ENCODE measurements around the gene MAP3K10. TPM values are rescaled to one million over a fixed set of nuclear protein-coding genes. Genes with fewer than 3 reads are reported as not detected.
A peak's percentile ranks its signal among the peaks of the same experiment; 100 is the strongest.
"Not testable (repeated sequence)": the region's sequence is repeated elsewhere in the genome, so short reads cannot be mapped to it uniquely, and the experiment has no call there.

Gene MAP3K10
- 10 to 100 TPM; 10.5 to 23.8 TPM for total RNA-seq

DNA sequence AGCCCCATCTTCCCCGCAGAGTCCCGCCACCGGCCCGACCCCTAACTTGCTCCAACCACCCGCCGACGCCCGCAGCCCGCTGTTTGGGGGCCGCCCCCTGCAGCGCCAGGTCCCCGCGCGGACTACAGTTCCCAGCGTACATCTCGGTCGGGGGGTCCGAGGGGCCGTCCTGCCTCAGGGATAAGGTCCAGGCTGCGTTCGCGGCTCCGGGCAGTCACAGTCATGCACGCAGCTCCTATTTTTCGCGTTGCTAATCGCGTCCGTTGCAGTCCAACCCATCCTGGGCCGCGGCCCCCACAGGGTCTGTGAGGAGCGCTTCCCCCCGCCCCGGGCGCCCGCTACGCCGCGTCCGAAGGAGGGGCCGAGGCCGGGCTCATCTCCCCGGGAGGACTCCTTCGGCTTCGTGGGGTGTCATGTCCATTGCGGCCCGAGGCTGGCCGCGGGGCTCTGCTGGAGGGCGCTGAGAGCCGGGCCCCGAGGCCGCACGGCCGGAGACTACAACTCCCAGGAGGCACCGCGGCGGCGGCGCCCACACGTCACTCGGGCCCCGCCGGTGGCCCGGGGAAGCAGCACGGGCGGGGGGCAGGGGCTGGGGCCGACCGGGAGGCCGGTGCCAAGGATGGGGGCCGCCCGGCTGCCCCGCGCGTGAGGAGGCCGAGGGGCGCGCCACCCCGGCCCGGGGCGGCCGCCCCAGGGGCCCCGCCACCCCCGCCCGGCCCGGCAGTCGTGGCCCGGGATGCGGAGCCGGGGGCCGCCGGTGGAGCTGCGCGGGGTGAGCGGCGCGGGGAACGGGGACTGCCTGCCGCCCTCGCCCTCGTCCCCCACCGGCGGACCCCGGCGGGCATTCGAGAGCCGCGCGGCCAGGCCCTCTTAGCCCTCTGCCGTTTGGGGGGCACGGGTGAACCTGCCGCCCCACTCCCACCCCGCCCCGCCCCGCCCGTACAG lies at the start of gene MAP3K10:
MAP3K10 (plus strand) TSS at position 536 of the 945 bp plus-strand sequence. CDS start 606 bp downstream, outside the sequence.
- no peaks in the 10 kb centered on the region for H3K36me3 ChIP-seq
- 1% methylated on average over 41 of the region's 116 CpGs for WGBS
- TF ChIP-seq POLR2A (IDR thresholded peaks at IDR 0.05) (peak; percentile 3), POLR2AphosphoS5 (IDR thresholded peaks at IDR 0.05) (peak; percentile 30)
- TF ChIP-seq, protein P1, sequence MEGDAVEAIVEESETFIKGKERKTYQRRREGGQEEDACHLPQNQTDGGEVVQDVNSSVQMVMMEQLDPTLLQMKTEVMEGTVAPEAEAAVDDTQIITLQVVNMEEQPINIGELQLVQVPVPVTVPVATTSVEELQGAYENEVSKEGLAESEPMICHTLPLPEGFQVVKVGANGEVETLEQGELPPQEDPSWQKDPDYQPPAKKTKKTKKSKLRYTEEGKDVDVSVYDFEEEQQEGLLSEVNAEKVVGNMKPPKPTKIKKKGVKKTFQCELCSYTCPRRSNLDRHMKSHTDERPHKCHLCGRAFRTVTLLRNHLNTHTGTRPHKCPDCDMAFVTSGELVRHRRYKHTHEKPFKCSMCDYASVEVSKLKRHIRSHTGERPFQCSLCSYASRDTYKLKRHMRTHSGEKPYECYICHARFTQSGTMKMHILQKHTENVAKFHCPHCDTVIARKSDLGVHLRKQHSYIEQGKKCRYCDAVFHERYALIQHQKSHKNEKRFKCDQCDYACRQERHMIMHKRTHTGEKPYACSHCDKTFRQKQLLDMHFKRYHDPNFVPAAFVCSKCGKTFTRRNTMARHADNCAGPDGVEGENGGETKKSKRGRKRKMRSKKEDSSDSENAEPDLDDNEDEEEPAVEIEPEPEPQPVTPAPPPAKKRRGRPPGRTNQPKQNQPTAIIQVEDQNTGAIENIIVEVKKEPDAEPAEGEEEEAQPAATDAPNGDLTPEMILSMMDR (IDR thresholded peaks at IDR 0.05): peak in 1 of 4 experiments; percentile 16
- H3K4me3 ChIP-seq: peak within 1 kb of the TSS; percentile 99
- DNase-seq (ENCODE audit: low spot score): peak; percentile 51
- intact Hi-C loops (cut with DNase I): no loop called here
- peaks cover 8% of the 10 kb centered on the region for H3K4me1 ChIP-seq (replicated peaks)
- H3K9me3 ChIP-seq: no peaks in the 10 kb centered on the region
- H3K27ac ChIP-seq: peak within 1 kb of the TSS; percentile 93
- H3K27me3 ChIP-seq (replicated peaks; ENCODE audit: insufficient read depth): no peaks in the 10 kb centered on the region

DNA sequence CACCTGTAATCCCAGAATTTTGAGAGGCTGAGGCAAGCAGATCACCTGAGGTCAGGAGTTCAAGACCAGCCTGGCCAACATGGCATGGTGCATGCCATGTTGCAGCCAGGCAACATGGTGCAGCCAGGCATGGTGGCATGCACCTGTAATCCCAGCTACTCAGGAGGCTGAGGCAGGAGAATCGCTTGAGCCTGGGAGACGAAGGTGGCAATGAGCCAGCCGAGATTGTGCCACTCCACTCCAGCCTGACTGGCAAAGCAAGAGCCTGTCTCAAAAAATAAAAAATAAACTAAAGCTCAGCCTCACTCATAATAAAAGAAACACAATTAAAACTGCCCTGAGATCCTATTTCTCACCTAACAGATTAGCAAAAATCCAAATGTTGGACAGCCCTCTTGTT lies 49.7 kb upstream of the MAP3K10 start:
- intact Hi-C loops (cut with DNase I): no loop called here
- Histone ChIP-seq H3K27ac (no peak overlapping the region), H3K27me3 (replicated peaks; ENCODE audit: insufficient read depth) (no peaks in the 10 kb centered on the region), H3K4me3 (no peak overlapping the region), H3K9me3 (no peaks in the 10 kb centered on the region), H3K36me3 (no peaks in the 10 kb centered on the region), H3K4me1 (replicated peaks) (no peaks in the 10 kb centered on the region)
- 70% methylated on average over 3 of the region's 3 CpGs for WGBS
- TF ChIP-seq POLR2AphosphoS5 (IDR thresholded peaks at IDR 0.05): no peak
- TF ChIP-seq POLR2A (IDR thresholded peaks at IDR 0.05): no peak
- no peak for DNase-seq (ENCODE audit: low spot score)

DNA sequence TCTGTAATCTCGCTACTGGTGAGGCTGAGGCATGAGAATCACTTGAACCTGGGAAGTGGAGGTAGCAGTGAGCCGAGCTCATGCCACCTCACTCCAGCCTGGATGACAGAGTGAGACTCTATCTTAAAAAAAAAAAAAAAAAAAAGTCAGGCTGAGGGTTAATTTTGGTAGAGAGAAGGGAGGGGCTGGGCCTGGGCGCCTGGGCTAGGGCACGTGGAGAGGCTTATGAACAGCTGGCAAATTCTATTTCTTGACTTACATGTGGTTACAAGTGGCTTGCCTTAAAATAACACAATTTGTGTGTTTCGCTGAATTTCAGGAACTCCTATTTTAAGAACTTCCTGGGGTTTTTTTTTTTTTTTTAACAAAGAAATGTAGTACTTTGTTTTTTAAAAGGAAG lies 47.6 kb upstream of the MAP3K10 start:
- Histone ChIP-seq H3K9me3 (no peaks in the 10 kb centered on the region), H3K36me3 (no peaks in the 10 kb centered on the region), H3K27me3 (replicated peaks; ENCODE audit: insufficient read depth) (peaks cover 4% of the 10 kb centered on the region), H3K4me3 (no peak overlapping the region), H3K27ac (no peak overlapping the region), H3K4me1 (replicated peaks) (no peaks in the 10 kb centered on the region)
- intact Hi-C loops (cut with DNase I): no loop called here
- 50% methylated on average over 5 of the region's 5 CpGs for WGBS
- no peak for TF ChIP-seq POLR2A (IDR thresholded peaks at IDR 0.05)
- no peak for TF ChIP-seq POLR2AphosphoS5 (IDR thresholded peaks at IDR 0.05)
- TF ChIP-seq, protein P1 (IDR thresholded peaks at IDR 0.05): no peak
- no peak for DNase-seq (ENCODE audit: low spot score)

DNA sequence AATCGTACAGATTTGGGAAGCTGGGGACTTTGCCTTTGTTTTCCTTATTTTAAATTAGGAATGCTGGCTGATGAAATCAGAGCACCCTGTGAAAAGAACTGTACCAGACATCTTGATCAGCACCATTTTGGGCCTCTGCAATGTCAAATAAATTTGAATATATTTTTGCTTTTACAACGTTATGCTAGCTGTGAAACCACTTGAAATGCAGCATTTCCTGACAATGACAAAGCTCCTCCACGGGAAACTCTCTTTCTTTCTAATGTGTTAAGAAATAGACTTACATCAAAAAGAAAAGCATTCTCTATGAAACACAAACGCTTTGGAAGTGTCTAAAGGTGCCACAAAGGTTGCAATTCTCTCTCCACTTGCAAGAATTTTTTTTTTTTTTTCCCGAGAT lies 47.1 kb upstream of the MAP3K10 start:
- WGBS: 24% methylated on average over 5 of the region's 5 CpGs
- Histone ChIP-seq H3K36me3 (no peaks in the 10 kb centered on the region), H3K9me3 (no peaks in the 10 kb centered on the region), H3K27ac (no peak overlapping the region), H3K4me3 (no peak overlapping the region), H3K4me1 (replicated peaks) (no peaks in the 10 kb centered on the region), H3K27me3 (replicated peaks; ENCODE audit: insufficient read depth) (peaks cover 4% of the 10 kb centered on the region)
- no peak for DNase-seq (ENCODE audit: low spot score)
- TF ChIP-seq POLR2AphosphoS5 (IDR thresholded peaks at IDR 0.05) (no peak), POLR2A (IDR thresholded peaks at IDR 0.05) (no peak)
- TF ChIP-seq, protein P1 (IDR thresholded peaks at IDR 0.05): no peak
- intact Hi-C loops (cut with DNase I): no loop called here

DNA sequence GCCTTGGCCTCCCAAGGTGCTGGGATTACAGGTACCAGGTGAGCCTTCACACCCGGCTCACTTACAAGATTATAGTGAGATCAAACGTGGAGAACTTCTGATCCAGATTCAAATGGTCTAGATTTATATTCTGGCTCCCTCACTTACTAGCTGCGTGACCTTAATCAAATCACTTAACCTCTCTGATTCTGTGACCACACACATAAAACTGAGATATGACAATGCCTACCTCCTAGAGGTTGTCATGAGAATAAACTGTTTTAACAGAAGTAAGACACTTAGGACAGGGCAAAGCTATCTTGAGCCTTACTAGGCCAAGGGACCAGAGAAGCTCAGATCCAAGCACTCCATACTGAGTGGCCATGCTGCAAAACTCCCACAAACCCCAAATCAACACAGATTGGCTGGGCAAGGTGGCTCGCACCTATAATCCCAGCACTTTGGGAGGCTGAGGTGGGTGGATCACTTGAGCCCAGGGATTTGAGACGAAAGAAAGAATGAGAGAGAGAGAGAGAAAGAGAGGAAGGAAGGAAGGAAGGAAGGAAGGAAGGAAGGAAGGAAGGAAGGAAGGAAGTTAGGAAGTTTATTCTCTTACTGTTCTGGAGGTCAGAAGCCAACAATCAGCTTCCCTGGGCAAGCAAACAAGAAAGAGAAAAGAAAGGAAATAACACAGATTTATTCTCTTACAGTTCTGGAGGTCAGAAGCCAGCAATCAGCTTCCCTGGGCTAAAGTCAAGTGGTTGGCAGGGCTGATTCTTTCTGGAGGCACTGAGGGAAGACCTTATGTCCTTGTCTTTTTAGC lies 46.1 kb upstream of the MAP3K10 start:
- H3K4me1 ChIP-seq (replicated peaks): no peaks in the 10 kb centered on the region
- H3K9me3 ChIP-seq: no peaks in the 10 kb centered on the region
- peaks cover 4% of the 10 kb centered on the region for H3K27me3 ChIP-seq (replicated peaks; ENCODE audit: insufficient read depth)
- TF ChIP-seq POLR2AphosphoS5 (IDR thresholded peaks at IDR 0.05) (no peak), POLR2A (IDR thresholded peaks at IDR 0.05) (no peak)
- TF ChIP-seq, protein P1 (IDR thresholded peaks at IDR 0.05): no peak
- intact Hi-C loops (cut with DNase I): no loop called here
- no peaks in the 10 kb centered on the region for H3K36me3 ChIP-seq
- no peak overlapping the region for H3K4me3 ChIP-seq
- 82% methylated on average over 5 of the region's 5 CpGs for WGBS
- no peak overlapping the region for H3K27ac ChIP-seq
- DNase-seq (ENCODE audit: low spot score): no peak

DNA sequence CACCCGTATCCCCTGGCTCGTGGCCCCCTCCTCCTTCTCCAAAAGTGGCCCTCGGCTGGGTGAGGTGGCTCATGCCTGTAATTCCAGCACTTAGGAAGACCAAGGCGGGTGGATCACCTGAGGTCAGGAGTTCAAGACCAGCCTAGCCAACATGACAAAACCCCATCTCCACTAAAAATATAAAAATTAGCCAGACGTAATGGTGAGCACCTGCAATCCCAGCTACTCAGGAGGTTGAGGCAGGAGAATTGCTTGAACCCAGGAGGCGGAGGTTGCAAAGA lies 45.5 kb upstream of the MAP3K10 start:
- H3K36me3 ChIP-seq; H3K9me3 ChIP-seq; H3K27ac ChIP-seq; DNase-seq (ENCODE audit: low spot score); intact Hi-C loops (cut with DNase I); H3K4me1 ChIP-seq (replicated peaks); H3K4me3 ChIP-seq; H3K27me3 ChIP-seq (replicated peaks; ENCODE audit: insufficient read depth): not testable (repeated sequence)
- WGBS: 84% methylated on average over 6 of the region's 6 CpGs

Data from prostate gland (tissue), 2 donors.